K562 (cell line): ENCODE measurements around the gene BARD1. TPM values are rescaled to one million over a fixed set of nuclear protein-coding genes. Genes with fewer than 3 reads are reported as not detected.
"Not testable (repeated sequence)": the region's sequence is repeated elsewhere in the genome, so short reads cannot be mapped to it uniquely, and the experiment has no call there.

Experiments
- ATAC-seq: fragments of 200-7000 bp; cut with Tn5 transposase; 3 replicates; pipeline ENCODE4 v1.9.1; 2020; ENCODE audit warnings: moderate library complexity
- BruUV-seq: library from RNA; stranded (reverse); fragments of 400-500 nt; replicated peaks from 2 replicates; lab custom pipeline; 2021; lab: Mats Ljungman, UMichigan
- CTCF ChIA-PET: fragments of 300-600 bp; formaldehyde crosslinking; extraction: SDS; loops from one replicate; lab custom pipeline; 2021; ENCODE audit warnings: low intra/inter-chr PET ratio; lab: Yijun Ruan, JAX
- POLR2A ChIA-PET: fragments of 300-600, 350-650 bp; sonication (Branson Sonifier 250); formaldehyde crosslinking; extraction: SDS; loops from one replicate; lab custom pipeline; 2021; ENCODE audit warnings: antibody characterized with exemption, inconsistent platforms; lab: Yijun Ruan, JAX
- DNase-seq, 4 experiments: peaks; one replicate each; pipeline versions ENCODE4 v3.0.0 to v3.0.0-alpha.2; 2011 to 2018; ENCODE audit warnings: low spot score in 3 of 4, mixed read lengths in 3 of 4; ENCODE audit errors: extremely low read depth in 1 of 4
- FAIRE-seq: peaks from 2 replicates; lab custom pipeline; 2011; peaks lifted over from hg19 to GRCh38; lab: Jason Lieb, UNC
- H2AFZ ChIP-seq: 2 replicates; pipeline ENCODE4 v1.6.0; 2011; ENCODE audit warnings: low read depth, low read length, control low read depth, inconsistent platforms
- H3K27ac ChIP-seq: fragments of 200-600 bp; 3 replicates; pipeline ENCODE4 v1.8.0; 2011; ENCODE audit warnings: low read depth, mild to moderate bottlenecking, control low read depth, inconsistent platforms, low read length, moderate library complexity, mixed read lengths; ENCODE audit errors: extremely low read depth
- H3K27me3 ChIP-seq, 2 experiments: fragments of 300-600 bp in 1 of 2; 2 replicates in 1 of 2; 3 replicates in 1 of 2; pipeline versions ENCODE4 v1.6.0 to v1.8.0; 2011; ENCODE audit warnings: inconsistent platforms in 2 of 2, low read length in 2 of 2, mild to moderate bottlenecking in 1 of 2, mixed read lengths in 1 of 2, moderate library complexity in 1 of 2; ENCODE audit not compliant: control insufficient read depth in 2 of 2, insufficient read depth in 2 of 2
- H3K36me3 ChIP-seq: fragments of 300-600 bp; 3 replicates; pipeline ENCODE4 v1.8.0; 2011; ENCODE audit warnings: mild to moderate bottlenecking, low read length, inconsistent platforms; ENCODE audit not compliant: control insufficient read depth, insufficient read depth
- H3K4me1 ChIP-seq, 2 experiments: fragments of 200-600 bp in 1 of 2; replicated peaks in 1 of 2; 2 replicates in 1 of 2; 3 replicates in 1 of 2; pipeline versions ENCODE4 v1.5.1 to v1.8.0; 2011; ENCODE audit warnings: inconsistent platforms in 2 of 2, low read length in 2 of 2, mild to moderate bottlenecking in 1 of 2, mixed read lengths in 1 of 2, moderate library complexity in 1 of 2; ENCODE audit not compliant: control insufficient read depth in 2 of 2, insufficient read depth in 2 of 2
- H3K4me2 ChIP-seq: 2 replicates; pipeline ENCODE4 v1.6.1; 2011; ENCODE audit warnings: low read length, control low read depth, inconsistent platforms, mixed read lengths; ENCODE audit not compliant: insufficient read depth
- H3K4me3 ChIP-seq: fragments of 200-600 bp; sonication (generic), shearing (Covaris generic); 2 replicates; pipeline ENCODE4 v1.5.1; 2016; ENCODE audit warnings: control low read depth, inconsistent platforms
- H3K79me2 ChIP-seq: fragments of 200-600 bp; 3 replicates; pipeline ENCODE4 v1.8.0; 2011; ENCODE audit warnings: low read length, inconsistent platforms; ENCODE audit not compliant: control insufficient read depth, insufficient read depth
- H3K9ac ChIP-seq, 2 experiments: 2 replicates each; pipeline versions ENCODE4 v1.6.0 to v1.6.1; 2011; ENCODE audit warnings: low read depth in 2 of 2, low read length in 2 of 2, control low read depth in 1 of 2, inconsistent platforms in 1 of 2, mild to moderate bottlenecking in 1 of 2, mixed read lengths in 1 of 2; ENCODE audit not compliant: insufficient read depth in 1 of 2
- H3K9me1 ChIP-seq: one replicate; pipeline ENCODE4 v1.6.0; 2011; ENCODE audit warnings: inconsistent platforms, mild to moderate bottlenecking, low read length, moderate library complexity; ENCODE audit not compliant: control insufficient read depth, insufficient read depth
- H3K9me3 ChIP-seq: replicated peaks from 2 replicates; pipeline ENCODE4 v1.5.1; 2011; ENCODE audit warnings: low read depth, low read length, inconsistent platforms; ENCODE audit not compliant: control insufficient read depth, insufficient read depth
- H4K20me1 ChIP-seq: replicated peaks from 2 replicates; pipeline ENCODE4 v1.6.1; 2011; ENCODE audit warnings: low read length, inconsistent platforms, mixed read lengths; ENCODE audit not compliant: control insufficient read depth, insufficient read depth
- NFIC ChIP-seq: fragments of 450-650 bp; IDR thresholded peaks from 2 replicates; pipeline ENCODE4 v1.6.1; 2017; ENCODE audit warnings: mild to moderate bottlenecking, inconsistent platforms
- NRF1 ChIP-seq, 2 experiments: fragments of 450-650 bp; IDR thresholded peaks in 1 of 2; conservative IDR thresholded peaks in 1 of 2; 2 replicates each; pipeline ENCODE4 v1.6.1; 2014; ENCODE audit warnings: mild to moderate bottlenecking in 2 of 2
- whole genome bisulfite sequencing: fragments of 100-300 bp; shearing (Covaris generic); methylation state at CpG from one replicate; pipeline ENCODE4 v1.1.6; 2016; ENCODE audit warnings: low coverage, mixed read lengths; ENCODE audit not compliant: insufficient coverage; ENCODE audit errors: missing lambda C conversion rate; 5-methylcytosine and 5-hydroxymethylcytosine counted together
- in situ Hi-C: fragments of 300-500 bp; cut with MboI; formaldehyde crosslinking; loops from 4 replicates; pipeline ENCODE4 v1.15.0; 2018; ENCODE audit warnings: inconsistent platforms, mixed read lengths
- intact Hi-C: fragments of 100-400 bp; cut with micrococcal nuclease; formaldehyde crosslinking; loops from 2 replicates; pipeline ENCODE4 v1.14.2; 2022
- polyA plus RNA-seq, 8 experiments: library from polyadenylated mRNA; depleted of rRNA in 4 of 8; stranded (reverse) in 5 of 8; unstranded in 3 of 8; fragments of >200 nt; fragmentation: Nextera tagmentation in 2 of 8; fragmentation: Illumina TruSeq in 1 of 8; extraction: Ambion mirVana in 2 of 8; extraction: Trizol in 1 of 8; gene quantifications; 2 replicates each; pipeline versions ENCODE4 v1.2.1 to v1.2.3, GENCODE V29; 2011 to 2014; ENCODE audit warnings: inconsistent platforms in 1 of 8, missing spikeins in 1 of 8
- total RNA-seq, 7 experiments: library from RNA; depleted of rRNA in 6 of 7; stranded (reverse); fragments of >200 nt in 6 of 7; fragmentation: Illumina TruSeq in 2 of 7; extraction: Trizol in 2 of 7; gene quantifications; 2 replicates each; pipeline versions ENCODE4 v1.2.1 to v1.2.3, GENCODE V29; 2011 to 2021; ENCODE audit warnings: low replicate concordance in 1 of 7
- TF ChIP-seq, protein P1 (sequence below): fragments of 450-650 bp; IDR thresholded peaks from 2 replicates; pipeline ENCODE4 v1.6.1; 2016; ENCODE audit warnings: antibody characterized with exemption

The BARD1 gene
- total and polyA plus RNA-seq, 9 of the 15 experiments (the other 6 are each of a cell fraction or from before 2014, with no cell fraction given), result 6.3 to 18.9 (median 11.3) TPM

DNA sequence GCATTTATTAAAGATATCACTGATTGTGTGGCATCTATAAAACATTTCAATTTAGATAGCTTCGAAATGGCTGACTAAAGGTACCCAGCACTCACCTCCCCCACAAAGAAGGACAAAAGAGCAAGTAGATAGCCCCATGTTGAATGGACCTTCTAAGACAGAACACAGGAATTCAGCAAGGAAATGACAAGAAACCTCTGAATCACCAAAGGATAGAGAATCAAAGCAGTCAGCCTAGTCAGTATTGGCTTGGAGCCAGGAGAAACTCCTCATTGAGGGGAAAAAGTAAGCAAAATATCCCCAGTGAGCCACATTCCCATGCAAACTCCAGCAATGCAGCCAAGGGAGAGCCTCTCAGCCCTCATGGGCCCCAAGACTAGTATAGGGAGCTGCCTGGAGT lies 113.7 kb downstream of the BARD1 start:
- no peaks in the 10 kb centered on the region for H3K4me1 ChIP-seq
- no peak overlapping the region for H2AFZ ChIP-seq
- H3K27me3 ChIP-seq, result no peaks in the 10 kb centered on the region
- no peaks in the 10 kb centered on the region for H3K79me2 ChIP-seq
- no TSS peak for BruUV-seq
- H3K27ac ChIP-seq, result no peak overlapping the region
- DNase-seq, result no peak
- 0% methylated on average over 1 of the region's 1 CpG for WGBS
- CTCF ChIA-PET, result no interaction called here
- no peaks in the 10 kb centered on the region for H3K9me1 ChIP-seq
- no peaks in the 10 kb centered on the region for H4K20me1 ChIP-seq
- intact Hi-C loops (no loop called here), in situ Hi-C loops (no loop called here)
- TF ChIP-seq NFIC, result peak; percentile 51; the same call in 1 of the 2 replicates
- TF ChIP-seq, protein P1, sequence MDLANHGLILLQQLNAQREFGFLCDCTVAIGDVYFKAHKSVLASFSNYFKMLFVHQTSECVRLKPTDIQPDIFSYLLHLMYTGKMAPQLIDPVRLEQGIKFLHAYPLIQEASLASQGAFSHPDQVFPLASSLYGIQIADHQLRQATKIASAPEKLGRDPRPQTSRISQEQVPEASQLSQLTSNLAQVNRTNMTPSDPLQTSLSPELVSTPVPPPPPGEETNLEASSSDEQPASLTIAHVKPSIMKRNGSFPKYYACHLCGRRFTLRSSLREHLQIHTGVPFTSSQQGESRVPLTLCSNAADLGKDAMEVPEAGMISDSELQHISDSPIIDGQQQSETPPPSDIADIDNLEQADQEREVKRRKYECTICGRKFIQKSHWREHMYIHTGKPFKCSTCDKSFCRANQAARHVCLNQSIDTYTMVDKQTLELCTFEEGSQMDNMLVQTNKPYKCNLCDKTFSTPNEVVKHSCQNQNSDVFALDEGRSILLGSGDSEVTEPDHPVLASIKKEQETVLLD, result no peak
- no peak overlapping the region for H3K4me3 ChIP-seq
- FAIRE-seq, result no peak
- POLR2A ChIA-PET, result no interaction called here
- no peak overlapping the region for H3K9ac ChIP-seq
- no peaks in the 10 kb centered on the region for H3K9me3 ChIP-seq
- no peaks in the 10 kb centered on the region for H3K36me3 ChIP-seq
- no peak overlapping the region for H3K4me2 ChIP-seq
- ATAC-seq, result no peak

DNA sequence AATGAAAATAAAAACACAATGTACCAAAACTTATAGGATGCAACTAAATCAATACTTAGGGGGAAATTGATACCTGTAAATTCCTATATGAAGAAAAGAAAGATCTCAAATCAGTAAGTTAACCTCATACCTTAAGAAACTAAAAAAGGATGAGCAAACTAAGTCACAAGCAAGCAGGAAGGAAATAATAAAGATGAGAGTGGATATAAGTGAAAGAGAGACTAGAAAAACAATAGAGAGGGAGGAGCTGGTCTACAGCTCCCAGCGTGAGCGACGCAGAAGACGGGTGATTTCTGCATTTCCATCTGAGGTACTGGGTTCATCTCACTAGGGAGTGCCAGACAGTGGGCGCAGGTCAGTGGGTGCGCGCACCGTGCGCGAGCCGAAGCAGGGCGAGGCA lies 125.9 kb downstream of the BARD1 start:
- H2AFZ ChIP-seq, FAIRE-seq, H3K27ac ChIP-seq, H3K9me1 ChIP-seq, H3K79me2 ChIP-seq, CTCF ChIA-PET, H3K4me3 ChIP-seq, H4K20me1 ChIP-seq, H3K9me3 ChIP-seq, H3K9ac ChIP-seq, BruUV-seq, ATAC-seq, DNase-seq, H3K36me3 ChIP-seq, intact Hi-C loops, H3K4me1 ChIP-seq, in situ Hi-C loops, H3K4me2 ChIP-seq, H3K27me3 ChIP-seq: not testable (repeated sequence)
- TF ChIP-seq NRF1 (conservative IDR thresholded peaks at IDR 0.05 in 1 of 2, IDR thresholded peaks at IDR 0.05 in 1 of 2), result 0 out of 4 replicates have a peak, but pooled peaks of 1 of the 2 experiments have one; percentile 39
- WGBS, result 0% methylated on average over 2 of the region's 12 CpGs
- POLR2A ChIA-PET, result interaction anchor here (0.6 kb wide), 1 partner anchor 280 kb away, joined by 3 read pairs; no protein-coding TSS in a partner anchor
